PC-9 (cell line): ENCODE results near the gene NME9. TPM values are rescaled to one million over a fixed set of nuclear protein-coding genes. Genes with fewer than 3 reads are reported as not detected.

Source experiments
- BruUV-seq: library from RNA; stranded (reverse); fragments of 400-500 nt; replicated peaks from 2 replicates; lab custom pipeline; 2021; lab: Mats Ljungman, UMichigan
- CTCF ChIA-PET: fragments of 300-600 bp; sonication (Branson Sonifier 250); formaldehyde crosslinking; loops from one replicate; lab custom pipeline; 2022; ENCODE audit warnings: antibody characterized with exemption; lab: Charles Lee
- POLR2A ChIA-PET: fragments of 300-600 bp; sonication (Branson Sonifier 250); formaldehyde crosslinking; loops from one replicate; lab custom pipeline; 2022; ENCODE audit warnings: antibody characterized with exemption; ENCODE audit not compliant: unreplicated experiment; lab: Charles Lee
- DNase-seq, 2 experiments: peaks; one replicate each; pipeline versions ENCODE4 v3.0.0 to v3.0.0-alpha.2; 2015 to 2022; ENCODE audit warnings: mixed read lengths in 1 of 2
- H2AFZ ChIP-seq: fragments of 200-600 bp; sonication (generic); 2 replicates; pipeline ENCODE4 v1.8.1; 2017; ENCODE audit warnings: antibody characterized with exemption
- H3F3A ChIP-seq: fragments of 200-600 bp; sonication (generic); 2 replicates; pipeline ENCODE4 v1.8.1; 2017; ENCODE audit warnings: antibody characterized with exemption, mild to moderate bottlenecking, low read depth; ENCODE audit not compliant: insufficient read depth
- H3K27ac ChIP-seq: fragments of 200-600 bp; sonication (generic); 2 replicates; pipeline ENCODE4 v1.6.1; 2016; ENCODE audit warnings: mixed run types
- H3K27me3 ChIP-seq: fragments of 200-600 bp; sonication (generic); 2 replicates; pipeline ENCODE4 v1.6.1; 2016; ENCODE audit warnings: low read depth, mixed run types; ENCODE audit not compliant: insufficient read depth
- H3K36me3 ChIP-seq: fragments of 200-600 bp; sonication (generic); 2 replicates; pipeline ENCODE4 v1.6.1; 2016; ENCODE audit warnings: low read depth, mixed run types
- H3K4me1 ChIP-seq: fragments of 200-600 bp; sonication (generic); replicated peaks from 2 replicates; pipeline ENCODE4 v1.6.1; 2016; ENCODE audit warnings: mixed run types; ENCODE audit not compliant: insufficient read depth
- H3K4me2 ChIP-seq: fragments of 200-600 bp; sonication (generic); 2 replicates; pipeline ENCODE4 v1.6.1; 2017; ENCODE audit warnings: mixed run types
- H3K4me3 ChIP-seq: fragments of 200-600 bp; sonication (generic); 2 replicates; pipeline ENCODE4 v1.6.1; 2016; ENCODE audit warnings: mixed run types
- H3K79me2 ChIP-seq: fragments of 200-600 bp; sonication (generic); 2 replicates; pipeline ENCODE4 v1.6.1; 2017; ENCODE audit warnings: low read depth, mixed run types
- H3K9me2 ChIP-seq: fragments of 200-600 bp; sonication (generic); 2 replicates; pipeline ENCODE4 v1.8.1; 2017; ENCODE audit warnings: mild to moderate bottlenecking; ENCODE audit not compliant: insufficient read depth
- H3K9me3 ChIP-seq: fragments of 200-600 bp; sonication (generic); 2 replicates; pipeline ENCODE4 v1.8.1; 2016; ENCODE audit warnings: low read depth; ENCODE audit not compliant: insufficient read depth
- H4K20me1 ChIP-seq: fragments of 200-600 bp; sonication (generic); 2 replicates; pipeline ENCODE4 v1.8.1; 2017; ENCODE audit not compliant: insufficient read depth
- CTCF ChIP-seq: fragments of 200-600 bp; sonication (generic); conservative IDR thresholded peaks from 2 replicates; pipeline ENCODE4 v1.6.1; 2017; ENCODE audit warnings: mixed run types, antibody characterized with exemption, mild to moderate bottlenecking, moderate library complexity
- EZH2 ChIP-seq: fragments of 200-600 bp; sonication (generic); IDR thresholded peaks from 2 replicates; pipeline ENCODE4 v1.8.0; 2017; ENCODE audit warnings: antibody characterized with exemption, low read depth
- intact Hi-C: fragments of 100-400 bp; cut with micrococcal nuclease; formaldehyde crosslinking; loops from one replicate; pipeline ENCODE4 v1.10.0; 2022; ENCODE audit not compliant: unreplicated experiment
- total RNA-seq: library from RNA; stranded (reverse); gene quantifications from 2 replicates; pipeline ENCODE4 v1.2.3, GENCODE V29; 2021

The NME9 gene
- total RNA-seq, 1 experiment from 2014 or later: not detected

GRCh38 chr3:138359919-138360868, 30.5 kb upstream of the NME9 start:
- H3K4me2 ChIP-seq: no peak overlapping the region
- CTCF ChIA-PET: no interaction called here
- no TSS peak for BruUV-seq
- no peak overlapping the region for H3K27ac ChIP-seq
- TF ChIP-seq CTCF (no peak), EZH2 (no peak)
- POLR2A ChIA-PET: no interaction called here
- no peaks in the 10 kb centered on the region; the same call in 1 of the 2 replicates for H3K27me3 ChIP-seq
- H3K4me1 ChIP-seq: no peaks in the 10 kb centered on the region
- intact Hi-C loops: no loop called here
- H3K4me3 ChIP-seq: no peak overlapping the region
- no peaks in the 10 kb centered on the region for H3F3A ChIP-seq
- H3K36me3 ChIP-seq: no peaks in the 10 kb centered on the region
- no peaks in the 10 kb centered on the region for H4K20me1 ChIP-seq
- H2AFZ ChIP-seq: no peak overlapping the region
- DNase-seq: no peak
- H3K9me2 ChIP-seq: no peaks in the 10 kb centered on the region
- no peaks in the 10 kb centered on the region for H3K79me2 ChIP-seq
- H3K9me3 ChIP-seq: no peaks in the 10 kb centered on the region

- Histone ChIP-seq H3K9me3 (no peaks in the 10 kb centered on the region), H3K9me2 (no peaks in the 10 kb centered on the region), H4K20me1 (no peaks in the 10 kb centered on the region), H3K4me1 (no peaks in the 10 kb centered on the region), H3K27ac (no peak overlapping the region), H3K4me3 (no peak overlapping the region), H2AFZ (no peak overlapping the region), H3K79me2 (no peaks in the 10 kb centered on the region), H3F3A (no peaks in the 10 kb centered on the region), H3K4me2 (no peak overlapping the region), H3K36me3 (no peaks in the 10 kb centered on the region), H3K27me3 (no peaks in the 10 kb centered on the region; the same call in 1 of the 2 replicates)
- POLR2A ChIA-PET: no interaction called here
- CTCF ChIA-PET: no interaction called here
- intact Hi-C loops: no loop called here
- TF ChIP-seq CTCF (no peak), EZH2 (no peak)
- BruUV-seq: no TSS peak
- DNase-seq: no peak
Observed at GRCh38 chr3:138359148-138359918, 29.7 kb upstream of the NME9 start.

- POLR2A ChIA-PET: no interaction called here
- Histone ChIP-seq H3K27ac (no peak overlapping the region), H3K4me3 (no peak overlapping the region), H3K9me3 (no peaks in the 10 kb centered on the region), H3K9me2 (no peaks in the 10 kb centered on the region), H3K36me3 (no peaks in the 10 kb centered on the region), H3K4me2 (no peak overlapping the region), H4K20me1 (no peaks in the 10 kb centered on the region), H3K27me3 (no peaks in the 10 kb centered on the region; the same call in 1 of the 2 replicates), H3K79me2 (no peaks in the 10 kb centered on the region), H3F3A (no peaks in the 10 kb centered on the region), H2AFZ (no peak overlapping the region), H3K4me1 (no peaks in the 10 kb centered on the region)
- no peak for TF ChIP-seq CTCF
- TF ChIP-seq EZH2: no peak
- CTCF ChIA-PET: interaction anchor here (0.6 kb wide), 1 partner anchor 411 kb away, joined by 6 read pairs; no protein-coding TSS in a partner anchor
- no peak for DNase-seq
- no TSS peak for BruUV-seq
- intact Hi-C loops: no loop called here
Observed at GRCh38 chr3:138356730-138357405, 27.2 kb upstream of the NME9 start.
